ENCODE results near the gene SLBP. TPM values are rescaled to one million over a fixed set of nuclear protein-coding genes. Genes with fewer than 3 reads are reported as not detected.

Gene SLBP
- total RNA-seq, 1 experiment from 2014 or later, result 43.5 TPM

DNA sequence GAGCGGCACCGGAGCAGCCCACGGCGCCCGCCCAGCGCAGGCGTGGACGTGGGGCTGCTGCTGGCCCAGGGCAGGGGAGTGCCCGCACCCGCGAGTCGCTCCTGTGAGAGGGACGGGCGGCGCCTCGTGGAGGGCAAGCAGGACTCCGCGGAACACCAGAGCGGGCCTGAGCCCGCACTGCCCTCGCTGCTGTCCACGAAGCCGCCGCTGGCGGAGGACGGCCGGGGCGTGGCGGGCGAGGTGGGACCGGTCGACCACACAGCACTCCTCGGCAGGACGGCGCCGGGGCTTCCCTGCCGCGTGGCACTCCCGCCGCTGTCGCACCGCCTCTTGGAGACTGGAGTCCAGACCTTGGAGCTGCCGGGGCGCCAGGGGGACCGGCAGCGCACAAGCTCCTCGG, 57.0 kb downstream of the SLBP start:
- ChIA-PET CTCF (no interaction called here), POLR2A (no interaction called here)
- intact Hi-C loops (cut with micrococcal nuclease), result no loop called here
- H3K36me3 Mint-ChIP-seq (ENCODE audit: insufficient read depth, unreplicated experiment), result peaks cover 6% of the 10 kb centered on the region
- H3K9me3 Mint-ChIP-seq (ENCODE audit: unreplicated experiment), result no peaks in the 10 kb centered on the region
- H3K4me1 Mint-ChIP-seq (ENCODE audit: insufficient read depth, unreplicated experiment), result no peaks in the 10 kb centered on the region
- no peak overlapping the region for H3K4me3 Mint-ChIP-seq (ENCODE audit: unreplicated experiment)
- no peaks in the 10 kb centered on the region for H3K27me3 Mint-ChIP-seq (ENCODE audit: insufficient read depth, unreplicated experiment)
- no TSS peak for BruUV-seq (replicated peaks)
- DNase-seq (ENCODE audit: unreplicated experiment), result no peak
- TF ChIP-seq, protein P1, sequence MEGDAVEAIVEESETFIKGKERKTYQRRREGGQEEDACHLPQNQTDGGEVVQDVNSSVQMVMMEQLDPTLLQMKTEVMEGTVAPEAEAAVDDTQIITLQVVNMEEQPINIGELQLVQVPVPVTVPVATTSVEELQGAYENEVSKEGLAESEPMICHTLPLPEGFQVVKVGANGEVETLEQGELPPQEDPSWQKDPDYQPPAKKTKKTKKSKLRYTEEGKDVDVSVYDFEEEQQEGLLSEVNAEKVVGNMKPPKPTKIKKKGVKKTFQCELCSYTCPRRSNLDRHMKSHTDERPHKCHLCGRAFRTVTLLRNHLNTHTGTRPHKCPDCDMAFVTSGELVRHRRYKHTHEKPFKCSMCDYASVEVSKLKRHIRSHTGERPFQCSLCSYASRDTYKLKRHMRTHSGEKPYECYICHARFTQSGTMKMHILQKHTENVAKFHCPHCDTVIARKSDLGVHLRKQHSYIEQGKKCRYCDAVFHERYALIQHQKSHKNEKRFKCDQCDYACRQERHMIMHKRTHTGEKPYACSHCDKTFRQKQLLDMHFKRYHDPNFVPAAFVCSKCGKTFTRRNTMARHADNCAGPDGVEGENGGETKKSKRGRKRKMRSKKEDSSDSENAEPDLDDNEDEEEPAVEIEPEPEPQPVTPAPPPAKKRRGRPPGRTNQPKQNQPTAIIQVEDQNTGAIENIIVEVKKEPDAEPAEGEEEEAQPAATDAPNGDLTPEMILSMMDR (IDR thresholded peaks at IDR 0.05; ENCODE audit: unreplicated experiment), result no peak
- no peak overlapping the region for H3K27ac Mint-ChIP-seq (ENCODE audit: low read depth, unreplicated experiment)

GRCh38 chr4:1654216-1654955, 57.7 kb downstream of the SLBP start:
- Mint-ChIP-seq H3K36me3 (ENCODE audit: insufficient read depth, unreplicated experiment) (peaks cover 6% of the 10 kb centered on the region), H3K27ac (ENCODE audit: low read depth, unreplicated experiment) (no peak overlapping the region), H3K9me3 (ENCODE audit: unreplicated experiment) (no peaks in the 10 kb centered on the region), H3K27me3 (ENCODE audit: insufficient read depth, unreplicated experiment) (no peaks in the 10 kb centered on the region), H3K4me1 (ENCODE audit: insufficient read depth, unreplicated experiment) (no peaks in the 10 kb centered on the region), H3K4me3 (ENCODE audit: unreplicated experiment) (no peak overlapping the region)
- POLR2A ChIA-PET, result no interaction called here
- no peak for DNase-seq (ENCODE audit: unreplicated experiment)
- CTCF ChIA-PET, result no interaction called here
- no TSS peak for BruUV-seq (replicated peaks)
- TF ChIP-seq, protein P1 (IDR thresholded peaks at IDR 0.05; ENCODE audit: unreplicated experiment), result no peak
- intact Hi-C loops (cut with micrococcal nuclease), result no loop called here

DNA sequence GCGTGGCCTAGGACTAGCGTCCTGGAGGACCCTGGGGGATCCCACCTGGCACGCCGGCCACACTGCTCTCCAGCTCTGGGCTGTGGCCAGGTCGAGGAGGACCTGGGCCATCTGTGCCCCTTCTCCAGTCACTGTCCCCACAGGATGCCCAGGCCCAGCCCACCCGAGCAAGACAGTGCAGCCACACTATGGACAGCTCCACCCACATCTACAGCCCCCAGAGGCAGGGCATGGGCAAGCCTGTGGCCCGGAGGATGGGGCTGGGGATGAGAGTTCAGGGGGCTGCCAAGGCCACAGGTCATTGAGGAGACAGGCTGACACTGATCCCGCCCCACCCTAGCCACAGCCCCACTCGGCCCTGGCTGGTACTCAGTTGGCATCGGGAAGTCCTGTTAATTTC, 58.3 kb downstream of the SLBP start:
- Mint-ChIP-seq H3K27me3 (ENCODE audit: insufficient read depth, unreplicated experiment) (no peaks in the 10 kb centered on the region), H3K9me3 (ENCODE audit: unreplicated experiment) (no peaks in the 10 kb centered on the region), H3K27ac (ENCODE audit: low read depth, unreplicated experiment) (no peak overlapping the region), H3K36me3 (ENCODE audit: insufficient read depth, unreplicated experiment) (peaks cover 6% of the 10 kb centered on the region), H3K4me3 (ENCODE audit: unreplicated experiment) (no peak overlapping the region), H3K4me1 (ENCODE audit: insufficient read depth, unreplicated experiment) (no peaks in the 10 kb centered on the region)
- no TSS peak for BruUV-seq (replicated peaks)
- POLR2A ChIA-PET, result interaction anchor here (0.5 kb wide), 1 partner anchor 148 kb away, joined by 4 read pairs; no protein-coding TSS in a partner anchor
- intact Hi-C loops (cut with micrococcal nuclease), result no loop called here
- TF ChIP-seq, protein P1 (IDR thresholded peaks at IDR 0.05; ENCODE audit: unreplicated experiment), result no peak
- CTCF ChIA-PET, result no interaction called here
- no peak for DNase-seq (ENCODE audit: unreplicated experiment)

GRCh38 chr4:1652088-1652487, 60.0 kb downstream of the SLBP start:
- no peaks in the 10 kb centered on the region for H3K4me1 Mint-ChIP-seq (ENCODE audit: insufficient read depth, unreplicated experiment)
- CTCF ChIA-PET, result no interaction called here
- DNase-seq (ENCODE audit: unreplicated experiment), result no peak
- peaks cover 6% of the 10 kb centered on the region for H3K36me3 Mint-ChIP-seq (ENCODE audit: insufficient read depth, unreplicated experiment)
- H3K27me3 Mint-ChIP-seq (ENCODE audit: insufficient read depth, unreplicated experiment), result no peaks in the 10 kb centered on the region
- H3K27ac Mint-ChIP-seq (ENCODE audit: low read depth, unreplicated experiment), result no peak overlapping the region
- H3K9me3 Mint-ChIP-seq (ENCODE audit: unreplicated experiment), result no peaks in the 10 kb centered on the region
- no TSS peak for BruUV-seq (replicated peaks)
- TF ChIP-seq, protein P1 (IDR thresholded peaks at IDR 0.05; ENCODE audit: unreplicated experiment), result no peak
- intact Hi-C loops (cut with micrococcal nuclease), result no loop called here
- H3K4me3 Mint-ChIP-seq (ENCODE audit: unreplicated experiment), result no peak overlapping the region
- POLR2A ChIA-PET, result no interaction called here

Data from MCF 10A (cell line).